Hepatocyte (in vitro differentiated cells): ENCODE data around the gene BMAL1.

Experiments used
- EZH2 ChIP-seq: fragments of 200-600 bp; sonication (generic); IDR thresholded peaks from 2 replicates; pipeline ENCODE4 v1.6.1; 2016; ENCODE audit warnings: antibody characterized with exemption, mild to moderate bottlenecking, borderline replicate concordance
- EZH2phosphoT487 ChIP-seq: fragments of 200-600 bp; sonication (generic); IDR thresholded peaks from one replicate; pipeline ENCODE4 v1.6.1; 2018; ENCODE audit warnings: antibody characterized with exemption, mild to moderate bottlenecking, low read depth, moderate library complexity; ENCODE audit not compliant: unreplicated experiment, severe bottlenecking
- TF ChIP-seq, protein P1 (sequence below): fragments of 200-600 bp; sonication (generic); IDR thresholded peaks from 2 replicates; pipeline ENCODE4 v1.5.1; 2016; ENCODE audit warnings: antibody characterized with exemption, mild to moderate bottlenecking; ENCODE audit not compliant: poor library complexity

- TF ChIP-seq, protein P1, sequence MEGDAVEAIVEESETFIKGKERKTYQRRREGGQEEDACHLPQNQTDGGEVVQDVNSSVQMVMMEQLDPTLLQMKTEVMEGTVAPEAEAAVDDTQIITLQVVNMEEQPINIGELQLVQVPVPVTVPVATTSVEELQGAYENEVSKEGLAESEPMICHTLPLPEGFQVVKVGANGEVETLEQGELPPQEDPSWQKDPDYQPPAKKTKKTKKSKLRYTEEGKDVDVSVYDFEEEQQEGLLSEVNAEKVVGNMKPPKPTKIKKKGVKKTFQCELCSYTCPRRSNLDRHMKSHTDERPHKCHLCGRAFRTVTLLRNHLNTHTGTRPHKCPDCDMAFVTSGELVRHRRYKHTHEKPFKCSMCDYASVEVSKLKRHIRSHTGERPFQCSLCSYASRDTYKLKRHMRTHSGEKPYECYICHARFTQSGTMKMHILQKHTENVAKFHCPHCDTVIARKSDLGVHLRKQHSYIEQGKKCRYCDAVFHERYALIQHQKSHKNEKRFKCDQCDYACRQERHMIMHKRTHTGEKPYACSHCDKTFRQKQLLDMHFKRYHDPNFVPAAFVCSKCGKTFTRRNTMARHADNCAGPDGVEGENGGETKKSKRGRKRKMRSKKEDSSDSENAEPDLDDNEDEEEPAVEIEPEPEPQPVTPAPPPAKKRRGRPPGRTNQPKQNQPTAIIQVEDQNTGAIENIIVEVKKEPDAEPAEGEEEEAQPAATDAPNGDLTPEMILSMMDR, result no peak
- TF ChIP-seq EZH2, result peak; percentile 79
- peak; percentile 16 for TF ChIP-seq EZH2phosphoT487
These were observed 1.3 kb downstream of the BMAL1 start for GRCh38 chr11:13278609-13279486.
